Measurements from ENCODE around the gene MYO6.
"Not testable (repeated sequence)": the region's sequence is repeated elsewhere in the genome, so short reads cannot be mapped to it uniquely, and the experiment has no call there.

DNA sequence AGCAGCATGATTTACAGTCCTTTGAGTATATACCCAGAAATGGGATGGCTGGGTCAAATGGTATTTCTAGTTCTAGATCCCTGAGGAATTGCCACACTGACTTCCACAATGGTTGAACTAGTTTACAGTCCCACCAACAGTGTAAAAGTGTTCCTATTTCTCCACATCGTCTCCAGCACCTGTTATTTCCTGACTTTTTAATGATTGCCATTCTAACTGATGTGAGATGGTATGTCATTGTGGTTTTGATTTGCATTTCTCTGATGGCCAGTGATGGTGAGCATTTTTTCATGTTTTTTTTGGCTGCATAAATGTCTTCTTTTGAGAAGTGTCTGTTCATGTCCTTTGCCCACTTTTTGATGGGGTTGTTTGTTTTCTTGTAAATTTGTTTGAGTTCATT, 151.2 kb downstream of the MYO6 start:
- TF ChIP-seq EZH2 (IDR thresholded peaks at IDR 0.05; ENCODE audit: insufficient read depth, poor library complexity, severe bottlenecking); EZH2phosphoT487 (IDR thresholded peaks at IDR 0.05; ENCODE audit: insufficient read depth, low read depth): not testable (repeated sequence)
